ENCODE data around the gene MYZAP. TPM values are rescaled to one million over a fixed set of nuclear protein-coding genes. Genes with fewer than 3 reads are reported as not detected.

Gene MYZAP
- total and polyA plus RNA-seq, 2 of the 8 experiments (the other 6 are each of a cell fraction or from before 2014, with no cell fraction given) = 0.41 to 0.65 TPM

DNA sequence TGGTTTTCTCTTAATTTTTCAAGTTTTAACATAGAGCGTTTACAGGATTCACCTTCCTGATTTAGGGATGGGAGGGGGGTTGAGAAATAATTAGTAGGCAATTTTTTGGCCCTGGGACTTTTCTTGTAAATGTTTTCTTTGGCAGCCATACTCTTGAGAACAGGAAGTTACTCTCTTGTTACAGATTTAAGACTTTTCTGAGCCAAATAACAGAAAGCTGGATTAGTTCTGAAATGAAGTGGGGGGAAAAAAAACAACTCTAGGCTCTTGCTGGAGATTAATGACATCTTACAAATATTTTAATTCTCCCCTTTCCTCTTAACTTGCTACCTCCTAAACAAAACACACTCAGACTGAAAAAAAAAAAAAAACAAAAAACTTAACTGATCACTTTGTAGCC is 101.0 kb downstream of the MYZAP start:
- H2AK5ac ChIP-seq (ENCODE audit: low read depth, low read length) = no peak overlapping the region
- no peak overlapping the region for H2BK5ac ChIP-seq (ENCODE audit: low read depth, low read length)
- H3K4me3 ChIP-seq (ENCODE audit: extremely low read depth in 1 of 4, insufficient read depth in 2 of 4, low read depth in 3 of 4, low read length in 4 of 4) = no peak overlapping the region
- no peak overlapping the region for H3K14ac ChIP-seq (ENCODE audit: insufficient read length)
- no peak overlapping the region for H4K5ac ChIP-seq (ENCODE audit: insufficient read length, low read depth, low read length)
- no peak overlapping the region for H2BK12ac ChIP-seq (ENCODE audit: low read depth, low read length)
- H3K79me1 ChIP-seq (ENCODE audit: low read depth, low read length) = no peaks in the 10 kb centered on the region
- DNase-seq (ENCODE audit: low read depth in 1 of 2, low spot score in 2 of 2) = no peak
- H4K8ac ChIP-seq (ENCODE audit: extremely low read depth, insufficient read depth, low read length) = no peak overlapping the region
- H3K4me2 ChIP-seq (ENCODE audit: insufficient read depth in 1 of 2, low read depth in 2 of 2, low read length in 2 of 2) = no peak overlapping the region
- H3K56ac ChIP-seq (replicated peaks; ENCODE audit: insufficient read length, low read depth, low read length) = no peak overlapping the region
- no peak overlapping the region for H3K4ac ChIP-seq (replicated peaks; ENCODE audit: insufficient read length, low read depth, low read length)
- no peak overlapping the region for H3K9ac ChIP-seq (replicated peaks in 1 of 4; ENCODE audit: extremely low read depth in 1 of 4, low read depth in 3 of 4, low read length in 3 of 4)
- 96% methylated on average over 1 of the region's 1 CpG; no CpG with 5 or more reads in 1 of the 2 experiments for WGBS, 2 experiments (ENCODE audit: extremely low coverage in 1 of 2, insufficient coverage in 1 of 2, insufficient read length in 1 of 2, insufficient replicate concordance in 2 of 2, low coverage in 1 of 2, low lambda C conversion rate in 2 of 2, missing lambda C conversion rate in 1 of 2)
- ChIA-PET CTCF (ENCODE audit: partially characterized antibody) (no interaction called here), POLR2A (ENCODE audit: partially characterized antibody) (no interaction called here)
- no peaks in the 10 kb centered on the region for H3K36me3 ChIP-seq (ENCODE audit: control insufficient read depth in 2 of 4, insufficient read depth in 4 of 4, low read length in 3 of 4)
- H2AFZ ChIP-seq (ENCODE audit: low read length) = no peak overlapping the region
- H2BK120ac ChIP-seq (replicated peaks; ENCODE audit: low read depth, low read length) = no peak overlapping the region
- H2BK20ac ChIP-seq (ENCODE audit: low read length) = no peak overlapping the region
- H3K27me3 ChIP-seq (replicated peaks in 1 of 4; ENCODE audit: control insufficient read depth in 3 of 4, extremely low read depth in 1 of 4, insufficient read depth in 3 of 4, low read length in 3 of 4) = no peaks in the 10 kb centered on the region
- H3K23ac ChIP-seq (ENCODE audit: insufficient read length) = no peak overlapping the region
- H3K18ac ChIP-seq (ENCODE audit: extremely low read depth, low read length) = no peak overlapping the region
- H3K23me2 ChIP-seq (ENCODE audit: low read depth, low read length) = no peaks in the 10 kb centered on the region
- H3K79me2 ChIP-seq (ENCODE audit: control insufficient read depth in 1 of 2, insufficient read depth in 2 of 2, low read length in 2 of 2) = no peaks in the 10 kb centered on the region
- FAIRE-seq = no peak
- H3K4me1 ChIP-seq (replicated peaks in 1 of 4; ENCODE audit: control insufficient read depth in 3 of 4, insufficient read depth in 4 of 4, low read length in 3 of 4) = no peaks in the 10 kb centered on the region
- no peaks in the 10 kb centered on the region for H3K9me3 ChIP-seq (ENCODE audit: insufficient read depth in 2 of 2, low read depth in 1 of 2, low read length in 1 of 2)
- H3K27ac ChIP-seq (ENCODE audit: low read depth, low read length) = no peak overlapping the region
- H2BK15ac ChIP-seq (ENCODE audit: low read length) = no peak overlapping the region
- H4K91ac ChIP-seq (replicated peaks; ENCODE audit: insufficient read length, low read length) = no peak overlapping the region
- no peaks in the 10 kb centered on the region for H4K20me1 ChIP-seq (replicated peaks in 1 of 2; ENCODE audit: control insufficient read depth in 1 of 2, insufficient read depth in 2 of 2, low read length in 2 of 2)
- TF ChIP-seq CHD1 (IDR thresholded peaks at IDR 0.05; ENCODE audit: low read depth, low read length) (no peak), ZNF274 (IDR thresholded peaks at IDR 0.05; ENCODE audit: borderline replicate concordance, extremely low read depth, low read length) (no peak), MAX (IDR thresholded peaks at IDR 0.05) (no peak), PHF8 (conservative IDR thresholded peaks at IDR 0.05; ENCODE audit: low read depth, low read length) (no peak), RAD21 (IDR thresholded peaks at IDR 0.05 in 1 of 2, conservative IDR thresholded peaks at IDR 0.05 in 1 of 2; ENCODE audit: low read depth in 2 of 2, low read length in 2 of 2) (no peak), GABPA (IDR thresholded peaks at IDR 0.05; ENCODE audit: borderline replicate concordance, insufficient read depth, low read length) (no peak), SIRT6 (IDR thresholded peaks at IDR 0.05; ENCODE audit: low read length) (no peak), RBBP5 (IDR thresholded peaks at IDR 0.05; ENCODE audit: borderline replicate concordance, low read depth, low read length) (no peak), SUZ12 (IDR thresholded peaks at IDR 0.05; ENCODE audit: low read length) (no peak), SRF (IDR thresholded peaks at IDR 0.05; ENCODE audit: low read depth, low read length) (no peak), POLR2A (IDR thresholded peaks at IDR 0.05; ENCODE audit: control extremely low read depth in 1 of 2, low read depth in 2 of 2, low read length in 2 of 2) (no peak)
- TF ChIP-seq, protein P1, sequence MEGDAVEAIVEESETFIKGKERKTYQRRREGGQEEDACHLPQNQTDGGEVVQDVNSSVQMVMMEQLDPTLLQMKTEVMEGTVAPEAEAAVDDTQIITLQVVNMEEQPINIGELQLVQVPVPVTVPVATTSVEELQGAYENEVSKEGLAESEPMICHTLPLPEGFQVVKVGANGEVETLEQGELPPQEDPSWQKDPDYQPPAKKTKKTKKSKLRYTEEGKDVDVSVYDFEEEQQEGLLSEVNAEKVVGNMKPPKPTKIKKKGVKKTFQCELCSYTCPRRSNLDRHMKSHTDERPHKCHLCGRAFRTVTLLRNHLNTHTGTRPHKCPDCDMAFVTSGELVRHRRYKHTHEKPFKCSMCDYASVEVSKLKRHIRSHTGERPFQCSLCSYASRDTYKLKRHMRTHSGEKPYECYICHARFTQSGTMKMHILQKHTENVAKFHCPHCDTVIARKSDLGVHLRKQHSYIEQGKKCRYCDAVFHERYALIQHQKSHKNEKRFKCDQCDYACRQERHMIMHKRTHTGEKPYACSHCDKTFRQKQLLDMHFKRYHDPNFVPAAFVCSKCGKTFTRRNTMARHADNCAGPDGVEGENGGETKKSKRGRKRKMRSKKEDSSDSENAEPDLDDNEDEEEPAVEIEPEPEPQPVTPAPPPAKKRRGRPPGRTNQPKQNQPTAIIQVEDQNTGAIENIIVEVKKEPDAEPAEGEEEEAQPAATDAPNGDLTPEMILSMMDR (IDR thresholded peaks at IDR 0.05; ENCODE audit: control extremely low read depth in 1 of 3, insufficient read depth in 1 of 3, low read depth in 1 of 3, low read length in 3 of 3) = no peak

Data from H1 (cell line).